Breast epithelium (tissue), 3 donors: ENCODE data around the gene SPOCK1.

Experiments used
- CTCF ChIP-seq, 3 donors: fragments of 450-650 bp; IDR thresholded peaks; one replicate each; pipeline ENCODE4 v1.5.1; 2016 to 2017; ENCODE audit warnings: antibody characterized with exemption in 3 of 3, mild to moderate bottlenecking in 3 of 3, moderate library complexity in 3 of 3
- POLR2A ChIP-seq: fragments of 450-650 bp; IDR thresholded peaks from one replicate; pipeline ENCODE4 v1.6.1; 2016; ENCODE audit warnings: antibody characterized with exemption, mild to moderate bottlenecking, moderate library complexity
- POLR2AphosphoS5 ChIP-seq, 3 donors: sonication (generic); formaldehyde crosslinking; IDR thresholded peaks; one replicate each; pipeline ENCODE4 v1.6.1; 2017; ENCODE audit warnings: antibody characterized with exemption in 3 of 3

GRCh38 chr5:137446151-137446550, 53.0 kb downstream of the SPOCK1 start:
- no peak for TF ChIP-seq POLR2AphosphoS5 (IDR thresholded peaks at IDR 0.05)
- no peak for TF ChIP-seq POLR2A
- TF ChIP-seq CTCF (IDR thresholded peaks at IDR 0.05), result no peak
